ENCODE measurements around the gene SIRT2. TPM values are rescaled to one million over a fixed set of nuclear protein-coding genes. Genes with fewer than 3 reads are reported as not detected.

The SIRT2 gene
- total RNA-seq, 1 experiment from 2014 or later = 37.4 TPM

DNA sequence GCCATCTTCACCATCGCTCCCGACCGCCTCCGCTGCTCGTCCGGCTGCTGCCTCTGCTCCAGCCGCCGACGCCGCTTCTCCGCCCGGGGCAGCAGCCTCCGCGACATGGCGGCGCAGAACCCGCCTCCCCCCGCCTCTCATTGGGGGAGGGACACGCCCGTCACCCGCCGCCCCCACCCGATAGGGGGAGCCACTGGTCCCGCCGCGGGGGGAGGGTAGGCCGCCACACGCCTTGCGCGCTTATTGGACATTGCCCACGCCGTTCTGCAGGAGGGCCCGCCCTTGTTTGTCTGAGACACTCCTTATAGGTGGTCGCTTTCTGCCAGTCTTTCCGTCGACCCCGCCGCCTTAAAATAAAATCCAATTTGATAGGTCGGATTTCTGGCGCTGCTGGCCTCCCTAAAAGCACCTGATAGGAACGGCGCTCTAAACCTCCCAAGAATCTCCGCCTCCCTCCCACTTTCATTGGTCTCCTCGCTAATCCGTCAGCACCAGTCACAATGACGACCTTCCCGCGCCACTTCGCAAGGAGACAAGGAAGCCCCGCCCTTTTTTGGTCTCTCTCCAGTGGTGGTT lies 49.5 kb downstream of the SIRT2 start, which contains the start of gene HNRNPL:
Gene HNRNPL, minus strand, starts transcription at position 127 of the 576 bp plus-strand sequence. Its CDS starts 20 bp downstream, at position 107.
- TF ChIP-seq, protein P1, sequence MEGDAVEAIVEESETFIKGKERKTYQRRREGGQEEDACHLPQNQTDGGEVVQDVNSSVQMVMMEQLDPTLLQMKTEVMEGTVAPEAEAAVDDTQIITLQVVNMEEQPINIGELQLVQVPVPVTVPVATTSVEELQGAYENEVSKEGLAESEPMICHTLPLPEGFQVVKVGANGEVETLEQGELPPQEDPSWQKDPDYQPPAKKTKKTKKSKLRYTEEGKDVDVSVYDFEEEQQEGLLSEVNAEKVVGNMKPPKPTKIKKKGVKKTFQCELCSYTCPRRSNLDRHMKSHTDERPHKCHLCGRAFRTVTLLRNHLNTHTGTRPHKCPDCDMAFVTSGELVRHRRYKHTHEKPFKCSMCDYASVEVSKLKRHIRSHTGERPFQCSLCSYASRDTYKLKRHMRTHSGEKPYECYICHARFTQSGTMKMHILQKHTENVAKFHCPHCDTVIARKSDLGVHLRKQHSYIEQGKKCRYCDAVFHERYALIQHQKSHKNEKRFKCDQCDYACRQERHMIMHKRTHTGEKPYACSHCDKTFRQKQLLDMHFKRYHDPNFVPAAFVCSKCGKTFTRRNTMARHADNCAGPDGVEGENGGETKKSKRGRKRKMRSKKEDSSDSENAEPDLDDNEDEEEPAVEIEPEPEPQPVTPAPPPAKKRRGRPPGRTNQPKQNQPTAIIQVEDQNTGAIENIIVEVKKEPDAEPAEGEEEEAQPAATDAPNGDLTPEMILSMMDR (IDR thresholded peaks at IDR 0.05; ENCODE audit: unreplicated experiment) = no peak
- H3K36me3 Mint-ChIP-seq (ENCODE audit: insufficient read depth, unreplicated experiment) = peaks cover 49% of the 10 kb centered on the region
- DNase-seq (ENCODE audit: unreplicated experiment) = peak; percentile 100

GRCh38 chr19:38849147-38849859 lies 50.1 kb downstream of the SIRT2 start:
- CTCF ChIA-PET = interaction anchor here (0.7 to 1.8 kb wide), 3 partner anchors 10 to 1196 kb away, joined by 3 to 15 read pairs (median 5); no protein-coding TSS in a partner anchor
- Mint-ChIP-seq H3K36me3 (ENCODE audit: insufficient read depth, unreplicated experiment) (peaks cover 56% of the 10 kb centered on the region), H3K4me3 (ENCODE audit: unreplicated experiment) (peak overlapping the region; percentile 97), H3K4me1 (ENCODE audit: insufficient read depth, unreplicated experiment) (peaks cover 22% of the 10 kb centered on the region), H3K27me3 (ENCODE audit: insufficient read depth, unreplicated experiment) (no peaks in the 10 kb centered on the region), H3K27ac (ENCODE audit: low read depth, unreplicated experiment) (peak overlapping the region; percentile 99), H3K9me3 (ENCODE audit: unreplicated experiment) (no peaks in the 10 kb centered on the region)
- DNase-seq (ENCODE audit: unreplicated experiment) = peak; percentile 96
- TF ChIP-seq, protein P1 (IDR thresholded peaks at IDR 0.05; ENCODE audit: unreplicated experiment) = no peak
- POLR2A ChIA-PET = interaction anchor here (0.5 to 2.7 kb wide), 28 partner anchors 10 to 918 kb away, joined by 3 to 59 read pairs (median 4); partner anchors contain the start of genes ACTN4, ECH1, EIF3K and MRPS12
- no TSS peak for BruUV-seq (replicated peaks)
- intact Hi-C loops (cut with micrococcal nuclease) = no loop called here

More for the DNA sequence above, 49.5 kb downstream of the SIRT2 start, which contains the start of gene HNRNPL:
- H3K4me3 Mint-ChIP-seq (ENCODE audit: unreplicated experiment) = peak within 1 kb of the TSS; percentile 97
- no peaks in the 10 kb centered on the region for H3K27me3 Mint-ChIP-seq (ENCODE audit: insufficient read depth, unreplicated experiment)
- H3K4me1 Mint-ChIP-seq (ENCODE audit: insufficient read depth, unreplicated experiment) = peaks cover 18% of the 10 kb centered on the region
- H3K9me3 Mint-ChIP-seq (ENCODE audit: unreplicated experiment) = no peaks in the 10 kb centered on the region
- H3K27ac Mint-ChIP-seq (ENCODE audit: low read depth, unreplicated experiment) = peak within 1 kb of the TSS; percentile 99
- CTCF ChIA-PET = interaction anchor here (0.7 kb wide), 1 partner anchor 1197 kb away, joined by 5 read pairs; no protein-coding TSS in a partner anchor
- POLR2A ChIA-PET = interaction anchor here (0.7 to 4.1 kb wide), 20 partner anchors 11 to 919 kb away, joined by 3 to 59 read pairs (median 6); partner anchors contain the start of genes ACTN4, ECH1, EIF3K and MRPS12
- intact Hi-C loops (cut with micrococcal nuclease) = loop anchor here (1.0 to 5.0 kb wide), 3 partner anchors 49 to 198 kb away; partner anchors contain the start of genes MRPS12, NFKBIB, SARS2 and SIRT2
- BruUV-seq (replicated peaks) = no TSS peak

DNA sequence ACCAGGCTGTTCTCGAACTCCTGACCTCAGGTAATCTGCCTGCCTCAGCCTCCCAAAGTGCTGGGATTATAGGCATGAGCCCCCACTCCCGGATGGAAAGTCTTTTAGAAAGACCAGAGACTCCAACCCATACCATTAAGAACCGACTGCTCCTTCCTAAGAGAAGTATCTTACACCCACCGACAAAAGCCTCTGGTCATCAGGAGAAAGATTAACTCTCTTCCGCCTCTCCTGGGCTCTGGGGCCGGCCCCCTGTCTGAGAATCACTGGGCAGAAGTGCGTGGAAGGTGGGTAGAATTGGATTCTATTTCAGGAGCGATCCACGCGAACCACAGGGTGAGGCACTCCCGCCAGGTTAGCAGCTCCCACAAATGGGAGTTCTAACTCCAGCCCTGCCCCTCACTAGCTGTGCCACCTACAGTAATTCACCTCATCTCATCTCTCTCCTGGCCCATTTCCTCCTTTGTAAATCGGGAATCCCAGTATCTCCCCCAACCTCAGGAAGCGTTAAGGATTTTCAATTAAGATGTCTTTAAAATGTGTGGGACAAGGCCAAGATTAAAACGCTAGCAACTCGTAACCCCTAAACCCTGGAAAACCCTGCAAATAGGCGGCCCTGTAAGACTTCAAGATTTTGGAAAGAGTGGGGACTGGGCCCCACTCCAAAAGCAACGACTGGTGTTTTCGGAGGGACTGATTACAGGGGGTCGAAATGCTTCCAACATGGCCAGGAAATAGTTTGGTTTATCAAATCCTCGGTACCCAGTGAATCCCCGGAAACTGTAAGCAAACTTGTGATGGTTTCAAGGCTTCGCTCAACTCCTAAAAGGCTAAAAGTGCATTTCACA lies 50.9 kb downstream of the SIRT2 start:
- peak overlapping the region; percentile 99 for H3K27ac Mint-ChIP-seq (ENCODE audit: low read depth, unreplicated experiment)
- H3K36me3 Mint-ChIP-seq (ENCODE audit: insufficient read depth, unreplicated experiment) = peaks cover 63% of the 10 kb centered on the region
- intact Hi-C loops (cut with micrococcal nuclease) = no loop called here
- DNase-seq (ENCODE audit: unreplicated experiment) = no peak
- peaks cover 28% of the 10 kb centered on the region for H3K4me1 Mint-ChIP-seq (ENCODE audit: insufficient read depth, unreplicated experiment)
- no peaks in the 10 kb centered on the region for H3K27me3 Mint-ChIP-seq (ENCODE audit: insufficient read depth, unreplicated experiment)
- CTCF ChIA-PET = interaction anchor here (1.1 to 1.8 kb wide), 2 partner anchors 9 to 15 kb away, joined by 3 to 15 read pairs; no protein-coding TSS in a partner anchor
- no peaks in the 10 kb centered on the region for H3K9me3 Mint-ChIP-seq (ENCODE audit: unreplicated experiment)
- peak overlapping the region; percentile 97 for H3K4me3 Mint-ChIP-seq (ENCODE audit: unreplicated experiment)
- TF ChIP-seq, protein P1 (IDR thresholded peaks at IDR 0.05; ENCODE audit: unreplicated experiment) = no peak
- POLR2A ChIA-PET = interaction anchor here (0.5 to 2.7 kb wide), 29 partner anchors 9 to 918 kb away, joined by 3 to 59 read pairs (median 4); partner anchors contain the start of genes ACTN4, ECH1, EIF3K and MRPS12
- TSS peak; percentile 40 for BruUV-seq (replicated peaks)
